ENCODE results near the gene KRTAP6-1. TPM values are rescaled to one million over a fixed set of nuclear protein-coding genes. Genes with fewer than 3 reads are reported as not detected.

Gene KRTAP6-1, protein sequence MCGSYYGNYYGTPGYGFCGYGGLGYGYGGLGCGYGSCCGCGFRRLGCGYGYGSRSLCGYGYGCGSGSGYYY
- not detected for total RNA-seq

DNA sequence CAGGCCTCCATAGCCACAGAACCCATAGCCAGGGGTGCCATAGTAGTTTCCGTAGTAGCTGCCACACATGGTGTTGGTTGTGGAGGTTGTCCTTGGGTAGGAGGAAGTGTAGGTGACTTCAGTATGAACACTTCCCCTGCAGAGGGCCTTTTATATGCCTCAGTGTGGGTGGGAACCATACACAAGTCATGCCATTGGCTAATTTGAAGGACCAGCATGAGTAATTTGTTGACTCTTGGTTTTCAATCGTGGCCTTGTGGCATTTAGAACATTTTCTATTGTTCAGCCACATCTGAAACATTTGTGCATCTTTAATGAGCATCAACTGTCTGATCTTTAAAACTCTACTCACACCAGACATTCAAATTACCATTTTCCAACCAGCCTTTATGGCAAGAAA is at the start of gene KRTAP6-1:
TSS of gene KRTAP6-1 (minus strand) at position 95 of the 400 bp plus-strand sequence. CDS start at position 69, 26 bp downstream.
- DNase-seq (ENCODE audit: low read depth in 2 of 3, low spot score in 2 of 3), result no peak

DNA sequence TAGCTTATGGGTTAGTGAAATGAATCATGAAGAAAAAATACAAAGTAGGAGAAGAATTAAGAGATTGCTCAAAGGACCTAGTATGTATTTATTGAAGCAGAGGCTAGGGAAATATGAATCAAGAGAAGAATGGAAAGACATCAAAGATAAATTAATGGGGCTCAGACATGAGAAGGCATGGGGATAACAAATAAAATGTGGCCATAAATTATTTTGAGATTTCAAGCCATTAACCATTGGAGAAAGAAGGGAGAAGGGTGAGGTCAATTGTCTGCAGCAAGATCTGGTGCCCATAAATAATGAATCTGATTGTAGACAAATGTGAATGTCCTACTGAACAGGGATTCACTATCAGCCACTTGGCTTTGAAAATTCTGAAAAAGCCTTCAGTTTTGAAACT is 39.2 kb upstream of the KRTAP6-1 start:
- DNase-seq (ENCODE audit: low read depth in 2 of 3, low spot score in 2 of 3), result no peak

DNA sequence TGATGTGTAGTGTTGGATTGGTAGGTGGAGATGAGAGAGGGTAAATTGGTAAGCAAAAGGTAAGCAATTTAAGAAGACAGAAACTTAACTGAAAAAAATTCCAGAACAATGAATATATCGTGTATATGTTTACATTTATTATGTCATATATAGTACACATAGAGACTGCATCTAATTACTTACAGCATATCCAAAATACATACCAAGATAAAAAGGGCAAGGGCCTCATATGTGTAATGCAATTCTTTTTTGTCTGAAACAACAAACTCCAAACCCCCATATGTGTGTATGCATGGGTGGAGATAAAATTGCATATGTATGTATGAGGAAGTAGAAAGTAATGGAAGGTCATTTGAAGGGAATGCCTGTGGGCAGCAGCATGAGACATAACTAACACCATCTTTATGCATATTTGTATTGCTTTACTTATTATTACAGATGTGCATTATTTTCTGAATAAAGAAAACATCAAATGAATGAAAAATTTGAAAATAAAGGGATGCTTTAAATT is 33.2 kb upstream of the KRTAP6-1 start:
- DNase-seq (ENCODE audit: low read depth in 2 of 3, low spot score in 2 of 3), result no peak

DNA sequence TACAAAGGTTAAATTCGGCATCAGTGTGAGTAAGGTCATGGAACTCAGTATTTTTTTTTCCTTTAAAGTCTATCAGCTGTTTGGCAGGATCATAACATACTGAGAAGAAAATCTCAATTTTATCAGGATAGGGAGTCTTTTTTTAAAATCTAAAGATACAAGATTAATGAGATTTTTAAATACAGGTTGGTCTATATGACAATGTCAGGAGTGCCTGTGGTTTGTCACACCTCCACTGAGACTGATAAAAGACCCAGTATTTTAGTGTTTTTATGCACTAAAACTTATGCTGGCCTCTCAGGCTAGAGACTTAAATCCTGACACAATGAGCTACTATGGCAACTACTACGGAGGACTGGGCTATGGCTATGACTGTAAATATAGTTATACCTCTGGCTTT is 28.8 kb upstream of the KRTAP6-1 start, which contains the start of gene KRTAP20-3:
TSS of gene KRTAP20-3 (plus strand) at position 301 of the 400 bp plus-strand sequence.
- DNase-seq (ENCODE audit: low read depth in 2 of 3, low spot score in 2 of 3), result no peak

DNA sequence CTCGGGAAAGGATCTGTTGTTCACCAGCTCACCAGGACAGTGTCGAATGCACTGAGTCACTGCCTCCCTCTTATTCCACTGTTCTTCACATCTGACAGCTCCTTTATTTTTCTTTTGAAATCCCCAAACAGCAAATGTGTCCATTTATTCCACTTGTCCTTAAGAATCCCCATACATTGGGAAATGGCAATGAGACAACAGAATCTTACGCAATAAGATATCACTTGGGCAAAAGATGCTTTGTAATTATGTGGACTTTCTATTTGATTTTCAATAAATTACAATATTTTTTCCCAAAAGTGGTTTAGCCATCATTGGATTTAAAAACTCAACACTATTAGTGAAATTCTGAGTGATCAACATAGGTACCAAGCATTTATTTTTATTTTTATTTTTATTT is 25.0 kb upstream of the KRTAP6-1 start:
- no peak for DNase-seq (ENCODE audit: low read depth in 2 of 3, low spot score in 2 of 3)

DNA sequence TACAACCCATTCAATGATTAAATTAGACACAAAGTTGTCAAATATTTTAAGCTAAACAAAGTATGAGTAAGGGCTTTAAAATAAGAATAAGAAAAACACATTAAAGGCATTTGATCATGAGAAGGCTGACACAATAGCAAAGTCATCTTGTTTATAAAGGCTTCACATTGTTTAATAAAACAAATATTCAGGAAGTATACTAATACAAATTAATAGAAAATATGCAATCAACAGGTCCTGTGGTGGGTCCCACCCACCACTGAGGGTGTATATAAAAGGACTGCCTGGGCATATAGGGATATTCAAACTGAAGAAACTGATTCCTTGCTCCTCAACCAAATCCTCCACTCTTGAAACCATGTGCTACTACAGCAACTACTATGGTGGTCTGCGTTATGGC is 21.2 kb upstream of the KRTAP6-1 start, which contains the start of gene KRTAP20-2:
TSS of gene KRTAP20-2 (plus strand) at position 301 of the 400 bp plus-strand sequence. CDS start at position 359, 58 bp downstream.
- DNase-seq (ENCODE audit: low read depth in 2 of 3, low spot score in 2 of 3), result no peak

DNA sequence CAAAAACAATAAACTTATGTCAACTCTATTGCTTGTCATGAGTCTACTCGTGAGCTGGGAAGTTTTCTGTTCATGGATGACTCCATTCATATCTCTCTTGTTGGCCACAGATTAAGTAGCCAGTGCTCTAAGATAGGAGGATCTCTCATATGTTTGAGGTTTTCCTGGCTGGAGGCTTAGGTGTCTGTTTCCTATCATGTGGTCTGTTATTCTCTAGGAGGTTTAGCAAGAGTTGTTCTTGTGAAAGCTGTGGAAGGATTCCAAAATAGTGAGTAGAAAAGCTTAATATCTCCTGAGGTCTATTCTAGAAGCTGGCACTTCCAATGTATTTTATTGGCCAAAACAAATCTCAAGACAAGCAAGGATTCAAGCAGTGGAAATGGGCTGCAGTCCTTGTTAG is 15.5 kb upstream of the KRTAP6-1 start:
- no peak for DNase-seq (ENCODE audit: low read depth in 2 of 3, low spot score in 2 of 3)

DNA sequence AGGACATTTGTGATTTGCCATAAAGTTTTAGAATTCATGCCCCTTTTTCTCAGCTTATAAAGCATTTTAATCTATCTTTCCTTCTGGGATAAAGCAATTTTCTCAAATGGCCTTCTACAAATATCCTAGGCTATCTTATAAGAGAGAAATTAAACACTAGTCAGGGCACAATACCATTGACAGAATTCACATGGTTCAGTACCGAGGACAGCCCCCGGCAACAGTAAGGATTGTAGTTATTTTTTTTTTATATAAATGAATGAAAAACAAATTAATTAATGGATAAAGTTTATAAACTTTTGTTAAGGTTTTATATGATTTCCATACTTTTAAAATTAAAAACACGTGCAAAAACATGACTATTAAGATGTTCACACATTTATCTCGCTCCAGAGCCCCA is 14.4 kb upstream of the KRTAP6-1 start:
- DNase-seq (ENCODE audit: low read depth in 2 of 3, low spot score in 2 of 3), result no peak

DNA sequence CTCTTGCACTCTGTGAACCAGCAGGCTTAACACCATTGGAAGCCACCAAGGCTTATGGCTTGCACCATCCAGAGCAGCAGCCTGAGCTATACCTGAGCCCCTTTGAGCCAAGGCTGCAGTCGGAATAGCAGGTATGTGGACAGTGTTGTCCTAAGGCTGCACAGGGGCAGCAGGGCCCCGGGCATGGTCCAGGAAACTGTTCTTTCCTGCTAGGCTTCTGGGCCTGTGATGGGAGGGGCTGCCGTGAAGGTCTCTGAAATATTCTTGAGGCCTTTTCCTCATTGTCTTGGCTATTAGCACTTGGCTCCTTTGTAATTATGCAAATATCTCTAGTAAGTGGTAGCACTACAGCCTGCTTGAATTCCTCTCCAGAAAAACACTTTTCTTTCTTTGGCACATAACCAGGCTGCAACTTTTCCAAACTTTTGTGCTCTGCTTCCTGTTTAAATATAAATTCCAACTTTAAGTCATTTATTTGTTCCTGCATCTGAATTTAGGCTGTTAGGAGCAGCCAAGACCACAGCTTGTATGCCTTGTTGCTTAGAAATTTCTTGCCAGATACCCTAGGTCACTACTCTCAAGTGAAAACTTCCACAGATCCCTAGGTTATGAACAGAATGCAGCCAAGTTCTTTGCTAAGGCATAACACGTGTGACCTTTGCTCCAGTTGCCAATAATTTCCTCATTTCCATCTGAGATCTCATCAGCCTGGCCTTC is 11.9 kb upstream of the KRTAP6-1 start:
- DNase-seq (ENCODE audit: low read depth in 2 of 3, low spot score in 2 of 3), result no peak

DNA sequence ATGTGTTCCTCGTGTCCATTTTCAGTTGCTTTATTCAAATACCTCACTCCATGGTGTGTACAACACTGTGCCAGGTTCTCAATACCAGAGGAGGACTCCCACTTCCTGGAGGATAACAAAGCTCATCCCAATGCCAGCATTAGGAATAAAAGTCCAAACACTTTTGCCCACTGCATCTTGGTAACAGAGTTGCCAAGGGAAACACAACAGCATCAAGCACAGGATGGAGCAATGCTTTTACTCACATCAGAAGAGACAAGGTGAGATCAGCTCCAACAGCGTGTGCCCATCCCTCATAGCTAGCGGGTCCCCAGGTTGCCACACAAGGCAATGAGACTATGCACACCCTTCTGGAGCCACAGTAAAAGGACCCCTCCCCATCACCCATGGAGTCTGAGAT is 9.6 kb upstream of the KRTAP6-1 start:
- no peak for DNase-seq (ENCODE audit: low read depth in 2 of 3, low spot score in 2 of 3)

DNA sequence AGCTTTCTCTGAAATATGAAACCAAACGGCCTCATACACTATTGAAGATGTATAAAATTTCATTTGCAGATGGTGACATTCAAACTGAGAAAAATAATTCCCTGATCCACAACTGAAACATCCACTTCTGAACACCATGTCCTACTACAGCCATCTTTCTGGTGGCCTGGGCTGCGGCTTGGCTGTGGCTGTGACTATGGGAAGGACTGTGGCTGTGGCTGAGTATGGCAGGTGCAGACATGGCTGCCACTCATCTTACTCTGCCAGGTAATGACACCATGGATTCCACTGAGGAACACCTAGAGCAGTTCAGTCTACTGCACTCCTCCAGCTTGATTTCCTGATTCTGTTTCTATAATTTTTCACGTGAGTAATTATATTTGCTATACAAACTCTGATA is 6.8 kb upstream of the KRTAP6-1 start, which contains the start of gene KRTAP20-4:
TSS of gene KRTAP20-4 (plus strand) at position 106 of the 400 bp plus-strand sequence.
- no peak for DNase-seq (ENCODE audit: low read depth in 2 of 3, low spot score in 2 of 3)

DNA sequence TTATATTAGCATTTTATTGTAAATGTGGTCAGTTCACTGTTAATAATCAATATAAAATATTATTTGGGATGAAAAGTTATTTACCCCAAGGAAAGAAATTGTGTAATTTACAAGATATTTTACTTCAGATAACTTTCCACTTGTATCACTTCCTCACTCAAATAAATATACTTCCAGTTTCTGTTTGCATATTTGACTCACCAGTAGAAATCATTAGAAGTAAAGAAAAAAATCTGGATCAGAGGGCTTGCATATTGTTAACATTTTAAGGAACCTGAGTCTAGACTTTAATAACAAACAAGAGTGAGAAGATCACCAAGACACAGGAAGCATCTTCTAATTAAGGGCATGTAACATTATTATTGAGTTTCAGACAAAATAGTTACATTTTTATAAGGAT is 6.3 kb upstream of the KRTAP6-1 start:
- DNase-seq (ENCODE audit: low read depth in 2 of 3, low spot score in 2 of 3), result no peak

DNA sequence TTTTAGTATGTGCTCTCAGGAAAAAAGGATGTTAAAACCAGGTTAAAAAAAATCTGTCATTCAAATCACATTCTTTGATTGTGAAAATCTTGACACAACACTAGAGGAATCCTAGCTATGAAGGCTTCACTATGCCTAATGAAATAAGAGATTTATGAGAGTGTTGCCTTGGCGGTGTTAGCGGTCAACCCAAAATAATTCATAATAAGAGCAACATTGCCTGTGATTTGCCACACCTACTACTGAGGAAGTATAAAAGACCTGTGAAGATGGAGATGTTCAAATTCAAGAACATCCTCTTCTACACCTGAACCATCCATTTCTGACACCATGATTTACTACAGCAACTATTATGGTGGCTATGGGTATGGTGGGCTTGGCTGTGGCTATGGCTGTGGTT is 2.4 kb upstream of the KRTAP6-1 start, which contains the start of gene KRTAP20-1:
TSS of gene KRTAP20-1 (plus strand) at position 301 of the 400 bp plus-strand sequence. CDS start at position 331, 30 bp downstream.
- DNase-seq (ENCODE audit: low read depth in 2 of 3, low spot score in 2 of 3), result no peak

DNA sequence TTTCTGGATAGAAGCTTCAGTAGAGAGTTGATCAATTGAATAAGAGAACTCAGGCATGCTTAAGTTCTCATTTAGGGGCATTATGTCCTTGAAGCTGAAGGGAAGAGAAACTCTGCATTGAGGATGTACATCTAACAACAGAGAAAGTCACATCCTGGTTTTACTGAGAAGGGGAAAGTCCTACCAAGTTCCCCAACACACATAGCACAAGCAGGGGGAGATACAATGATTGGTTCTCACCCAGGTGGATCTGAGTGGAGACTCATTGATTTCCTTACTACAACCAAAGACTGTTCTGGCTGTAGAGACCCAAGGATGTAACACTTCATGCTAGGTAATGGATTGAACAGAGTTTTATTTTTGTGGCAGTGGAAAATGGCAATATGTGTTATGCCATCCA is 1.5 kb upstream of the KRTAP6-1 start:
- no peak for DNase-seq (ENCODE audit: low read depth in 2 of 3, low spot score in 2 of 3)

DNA sequence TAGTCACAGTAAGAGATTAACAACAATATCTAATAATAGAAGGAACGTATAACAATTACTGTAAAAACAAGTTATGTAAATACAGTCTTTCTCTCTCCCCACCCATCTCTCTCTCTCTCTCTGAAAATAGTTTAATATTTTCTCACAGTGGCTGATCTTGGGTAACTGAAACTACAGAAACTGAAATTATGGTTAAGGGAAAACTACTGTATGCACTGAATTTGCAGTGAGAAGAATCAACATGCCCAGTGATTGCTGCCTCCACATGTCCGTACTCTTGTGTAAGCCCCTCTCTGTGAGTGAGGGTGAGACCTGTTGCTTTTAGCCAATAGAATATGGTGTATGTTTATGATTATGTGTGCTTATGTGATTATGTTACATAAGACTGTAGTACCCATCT is 1.6 kb downstream of the KRTAP6-1 start:
- DNase-seq (ENCODE audit: low read depth in 2 of 3, low spot score in 2 of 3), result no peak

DNA sequence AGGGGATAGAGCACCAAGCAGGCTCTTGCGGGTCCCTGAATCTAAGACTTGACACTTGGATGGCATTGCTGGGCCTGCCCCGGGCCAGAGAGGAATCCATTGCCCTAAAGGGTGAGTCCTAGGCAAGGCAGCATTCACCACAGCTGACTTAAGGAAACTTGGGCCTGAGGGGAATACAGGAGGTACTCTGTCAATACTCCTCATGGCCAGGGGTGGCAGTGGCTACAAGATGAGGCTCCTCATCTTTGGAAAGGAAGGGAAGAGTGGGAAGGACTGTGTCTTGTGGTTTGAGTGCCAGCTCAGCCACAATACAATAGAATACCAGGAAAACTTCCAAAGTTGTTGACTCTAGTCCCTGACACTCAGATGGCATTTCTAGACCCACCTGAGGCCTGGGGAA is 7.8 kb downstream of the KRTAP6-1 start:
- DNase-seq (ENCODE audit: low read depth in 2 of 3, low spot score in 2 of 3), result no peak

DNA sequence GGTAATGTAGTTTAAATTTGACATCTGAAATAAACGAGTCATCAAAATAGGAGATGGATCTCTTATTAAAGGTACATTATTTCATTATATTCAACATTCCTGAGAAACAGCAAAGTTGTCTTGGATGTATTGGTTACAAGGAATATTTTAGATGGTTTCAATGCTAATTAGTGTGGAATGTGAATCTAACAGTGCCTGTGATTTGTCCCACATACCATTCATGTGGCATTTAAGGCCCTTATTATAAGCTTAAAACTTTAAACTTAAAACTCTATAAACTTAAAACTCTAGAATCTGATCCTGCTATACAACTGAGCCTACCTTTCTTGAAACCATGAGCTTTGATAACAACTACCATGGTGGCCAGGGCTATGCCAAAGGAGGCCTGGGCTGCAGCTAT is 12.9 kb downstream of the KRTAP6-1 start, which contains the start of gene KRTAP22-1:
TSS of gene KRTAP22-1 (plus strand) at position 301 of the 400 bp plus-strand sequence.
- no peak for DNase-seq (ENCODE audit: low read depth in 2 of 3, low spot score in 2 of 3)

DNA sequence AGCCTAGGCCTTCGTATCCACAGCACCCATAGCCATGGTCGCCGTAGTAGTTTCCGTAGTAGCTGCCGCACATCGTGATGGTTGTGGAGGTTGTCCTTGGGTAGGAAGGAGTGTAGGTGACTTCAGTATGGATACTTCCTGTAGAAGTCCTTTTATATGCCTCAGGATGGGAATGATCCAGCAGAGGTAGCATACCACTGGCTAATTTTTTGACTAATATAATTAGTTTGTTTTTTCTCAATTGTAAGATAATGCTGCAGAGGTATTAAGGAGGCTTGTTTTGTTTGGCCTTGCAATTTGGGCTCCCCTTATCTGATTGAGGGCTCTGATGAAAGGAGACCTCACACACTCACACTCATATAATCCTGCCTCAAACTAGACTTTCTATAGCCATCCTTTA is 14.9 kb downstream of the KRTAP6-1 start, which contains the start of gene KRTAP6-2:
TSS of gene KRTAP6-2 (minus strand) at position 101 of the 400 bp plus-strand sequence. CDS start at position 73, 28 bp downstream.
- no peak for DNase-seq (ENCODE audit: low read depth in 2 of 3, low spot score in 2 of 3)

DNA sequence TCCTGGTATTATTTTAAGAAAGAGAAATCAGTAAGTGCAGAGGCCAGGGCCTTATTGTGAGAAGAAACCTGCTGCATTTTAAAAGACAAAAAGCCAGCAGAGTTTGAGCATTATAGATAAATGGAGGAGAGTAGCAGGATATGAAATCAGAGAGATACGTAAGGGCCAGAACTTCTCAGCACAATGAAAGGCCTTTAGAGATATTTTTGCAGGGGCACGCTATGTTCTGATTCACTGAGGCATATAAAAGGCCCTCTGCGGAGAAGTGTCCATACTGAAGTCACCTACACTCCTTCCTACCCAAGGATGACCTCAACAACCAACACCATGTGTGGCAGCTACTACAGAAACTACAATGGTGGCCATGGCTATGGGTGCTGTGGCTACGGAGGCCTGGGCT is 21.6 kb downstream of the KRTAP6-1 start, which contains the start of gene KRTAP6-3:
TSS of gene KRTAP6-3 (plus strand) at position 301 of the 400 bp plus-strand sequence. CDS start at position 307, 6 bp downstream.
- DNase-seq (ENCODE audit: low read depth in 2 of 3, low spot score in 2 of 3), result no peak

DNA sequence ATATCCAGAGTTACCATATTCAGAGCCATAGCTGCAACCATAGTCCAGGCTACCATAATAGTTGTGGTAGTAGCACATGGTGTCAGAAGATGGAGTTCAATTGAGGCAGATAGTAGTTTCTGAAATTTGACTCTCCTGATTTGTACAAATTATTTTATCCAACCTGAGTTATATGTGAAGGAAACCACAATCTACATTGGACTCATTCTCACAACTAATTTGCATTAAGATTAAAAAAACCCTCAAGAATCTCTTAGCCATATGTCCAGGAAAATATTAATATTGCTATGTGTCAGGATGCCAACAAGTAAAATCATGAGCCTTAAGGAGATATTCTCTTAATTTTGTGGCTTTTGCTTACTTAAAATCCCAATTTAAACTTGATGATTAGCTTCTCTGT is 23.4 kb downstream of the KRTAP6-1 start, which contains the start of gene KRTAP22-2:
TSS of gene KRTAP22-2 (minus strand) at position 101 of the 400 bp plus-strand sequence.
- no peak for DNase-seq (ENCODE audit: low read depth in 2 of 3, low spot score in 2 of 3)

DNA sequence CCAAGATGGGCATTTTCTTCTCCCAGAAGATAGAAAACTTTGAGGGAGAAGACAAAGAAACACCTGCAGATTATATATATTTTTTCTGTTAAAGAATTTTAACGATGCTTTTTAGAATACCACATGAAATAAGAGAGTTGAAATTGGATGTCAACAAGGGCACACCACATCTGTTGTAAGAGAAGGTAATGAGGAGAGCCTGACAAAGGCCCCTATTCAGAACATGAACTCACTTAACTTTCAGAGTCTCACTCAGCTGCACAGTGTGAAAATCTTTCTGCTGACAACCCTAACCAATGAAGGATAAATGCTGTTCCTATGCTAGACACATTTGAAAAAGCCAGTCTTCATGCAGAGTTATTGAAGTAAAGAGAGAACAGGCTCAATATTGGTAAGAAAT is 30.9 kb downstream of the KRTAP6-1 start:
- no peak for DNase-seq (ENCODE audit: low read depth in 2 of 3, low spot score in 2 of 3)

DNA sequence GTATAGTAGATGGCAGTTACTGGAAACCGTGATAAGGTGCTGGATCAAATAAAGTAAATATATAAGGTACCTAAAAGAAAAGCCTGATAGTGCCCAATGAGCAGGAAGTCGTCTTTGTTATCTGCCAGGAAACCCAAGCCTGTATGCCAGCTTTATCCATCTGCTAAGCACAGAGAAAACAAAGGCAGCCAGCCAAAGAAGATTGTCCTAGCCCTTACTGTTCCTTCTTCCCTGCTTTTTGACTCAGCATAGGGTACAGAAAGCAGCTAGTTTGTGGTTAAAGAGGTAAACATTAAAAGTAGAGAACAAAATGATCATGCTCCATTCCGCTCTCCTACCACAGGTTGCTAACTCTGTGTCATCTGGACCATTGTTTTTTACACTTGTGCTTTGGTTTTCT is 33.6 kb downstream of the KRTAP6-1 start:
- DNase-seq (ENCODE audit: low read depth in 2 of 3, low spot score in 2 of 3), result no peak

All from hematopoietic multipotent progenitor cell (in vitro differentiated cells).